SH-SY5Y (cell line): ENCODE data around the gene AGER.

Source experiments
- GATA2 ChIP-seq: IDR thresholded peaks from 2 replicates; pipeline ENCODE4 v1.6.1; 2011; ENCODE audit warnings: mild to moderate bottlenecking, low read depth, low read length
- GATA3 ChIP-seq: IDR thresholded peaks from 2 replicates; pipeline ENCODE4 v1.6.1; 2011; ENCODE audit warnings: low read depth, mild to moderate bottlenecking, low read length, moderate library complexity

The AGER gene

GRCh38 chr6:32137454-32137853 lies 46.6 kb downstream of the AGER start:
- TF ChIP-seq GATA3 (no peak), GATA2 (no peak)

DNA sequence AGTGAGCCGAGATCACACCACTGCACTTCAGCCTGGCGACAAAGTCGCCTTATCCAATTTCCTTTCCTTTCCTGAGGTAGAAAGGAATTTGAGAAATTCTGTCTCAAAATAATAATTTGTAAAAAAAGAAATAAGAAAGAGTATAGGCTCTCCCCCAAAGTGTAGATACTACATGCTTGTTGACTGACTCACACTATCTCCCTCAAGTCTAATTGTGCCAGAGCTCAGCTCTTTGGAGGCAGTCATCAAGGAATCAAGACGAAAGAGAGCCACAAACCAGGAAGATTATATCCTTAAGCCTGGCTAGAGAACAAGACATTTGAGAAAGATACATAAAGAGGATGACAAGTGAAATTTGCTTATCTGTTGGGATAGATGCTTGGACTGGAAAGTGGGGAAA lies 50.3 kb downstream of the AGER start:
- TF ChIP-seq GATA2 (no peak), GATA3 (no peak)

GRCh38 chr6:32132110-32132509 lies 51.9 kb downstream of the AGER start:
- TF ChIP-seq GATA3, result no peak
- no peak for TF ChIP-seq GATA2

- TF ChIP-seq GATA2 (no peak), GATA3 (no peak)
Observed at GRCh38 chr6:32131439-32131948, 52.6 kb downstream of the AGER start.
